Osteoblast (primary cell): ENCODE measurements around the gene PRLR. TPM values are rescaled to one million over a fixed set of nuclear protein-coding genes. Genes with fewer than 3 reads are reported as not detected.

Experiments
- DNase-seq: peaks from one replicate; pipeline ENCODE4 v3.0.0; 2011; ENCODE audit warnings: low spot score, mixed read lengths; ENCODE audit not compliant: insufficient read length; ENCODE audit errors: missing footprints
- H2AFZ ChIP-seq: 2 replicates; pipeline ENCODE4 v1.6.0; 2011; ENCODE audit warnings: mild to moderate bottlenecking, low read length
- H3K27ac ChIP-seq: 2 replicates; pipeline ENCODE4 v1.5.1; 2011; ENCODE audit warnings: mild to moderate bottlenecking, low read depth, low read length, moderate library complexity
- H3K27me3 ChIP-seq: 2 replicates; pipeline ENCODE4 v1.6.0; 2012; ENCODE audit warnings: mild to moderate bottlenecking, control low read depth, inconsistent platforms, low read length, moderate library complexity; ENCODE audit not compliant: insufficient read depth
- H3K36me3 ChIP-seq: 2 replicates; pipeline ENCODE4 v1.5.1; 2011; ENCODE audit warnings: mild to moderate bottlenecking, low read length, control low read depth, moderate library complexity; ENCODE audit not compliant: insufficient read depth
- H3K4me1 ChIP-seq: 2 replicates; pipeline ENCODE4 v1.5.1; 2011; ENCODE audit warnings: mild to moderate bottlenecking, low read length, control low read depth, moderate library complexity; ENCODE audit not compliant: insufficient read depth
- H3K4me2 ChIP-seq: 2 replicates; pipeline ENCODE4 v1.6.0; 2011; ENCODE audit warnings: mild to moderate bottlenecking, low read length; ENCODE audit not compliant: insufficient read depth
- H3K4me3 ChIP-seq: fragments of 200-600 bp; sonication (generic); 3 replicates; pipeline ENCODE4 v1.5.1; 2012; ENCODE audit warnings: mild to moderate bottlenecking, low read length, inconsistent platforms; ENCODE audit not compliant: insufficient read depth
- H3K79me2 ChIP-seq: 2 replicates; pipeline ENCODE4 v1.6.0; 2012; ENCODE audit warnings: mild to moderate bottlenecking, low read length, control low read depth, inconsistent platforms; ENCODE audit not compliant: insufficient read depth
- H3K9me3 ChIP-seq: 2 replicates; pipeline ENCODE4 v1.5.1; 2011; ENCODE audit warnings: low read depth, low read length, control low read depth
- H4K20me1 ChIP-seq: 2 replicates; pipeline ENCODE4 v1.6.0; 2012; ENCODE audit warnings: mild to moderate bottlenecking, low read length, control low read depth; ENCODE audit not compliant: insufficient read depth
- CTCF ChIP-seq: IDR thresholded peaks from 2 replicates; pipeline ENCODE4 v1.5.1; 2011; ENCODE audit warnings: mild to moderate bottlenecking, low read depth, low read length, moderate library complexity; ENCODE audit errors: extremely low read depth
- total RNA-seq: library from RNA; depleted of rRNA; stranded (reverse); fragments of >200 nt; gene quantifications from 2 replicates; pipeline ENCODE4 v1.2.3, GENCODE V29; 2012

PRLR gene
- total RNA-seq, 1 donor: under 0.01 TPM

- no peak overlapping the region for H3K4me2 ChIP-seq
- H3K79me2 ChIP-seq: no peaks in the 10 kb centered on the region
- no peak overlapping the region for H2AFZ ChIP-seq
- H3K36me3 ChIP-seq: no peaks in the 10 kb centered on the region
- no peak for TF ChIP-seq CTCF
- no peaks in the 10 kb centered on the region for H3K9me3 ChIP-seq
- H3K27ac ChIP-seq: no peak overlapping the region
- H3K27me3 ChIP-seq: peaks cover 6% of the 10 kb centered on the region
- no peak overlapping the region for H3K4me3 ChIP-seq
- no peaks in the 10 kb centered on the region for H4K20me1 ChIP-seq
- peaks cover 13% of the 10 kb centered on the region for H3K4me1 ChIP-seq
- DNase-seq: no peak
Measured at GRCh38 chr5:35244171-35244570, 13.9 kb upstream of the PRLR start.

DNA sequence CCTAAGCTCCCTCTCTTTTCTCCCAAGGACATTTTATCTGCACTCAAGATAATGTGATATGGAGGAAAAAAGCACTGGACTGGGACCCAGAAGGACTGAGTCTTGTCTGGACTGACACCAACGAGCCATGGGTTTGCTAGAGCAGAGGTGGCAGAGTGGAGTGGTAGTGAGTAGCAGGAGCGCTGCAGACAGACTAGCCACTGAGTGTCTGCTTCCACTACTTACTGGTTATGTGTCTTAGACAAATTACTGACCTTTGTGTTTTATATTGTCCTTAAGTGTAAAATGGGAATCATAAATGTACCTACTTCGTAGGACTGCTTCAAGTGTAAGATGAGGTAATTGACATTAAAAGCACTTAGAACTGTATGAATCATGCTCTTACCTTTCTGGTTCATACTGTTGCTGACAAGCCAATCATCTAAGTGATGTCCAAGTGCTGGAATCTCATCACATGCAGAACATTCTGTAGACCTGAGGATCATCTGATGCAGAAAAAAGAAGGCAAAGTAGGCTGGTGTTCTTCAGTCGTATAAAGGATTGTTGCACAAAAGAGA lies 12.5 kb upstream of the PRLR start:
- no peaks in the 10 kb centered on the region for H3K9me3 ChIP-seq
- H3K27me3 ChIP-seq: peaks cover 6% of the 10 kb centered on the region
- no peaks in the 10 kb centered on the region for H3K79me2 ChIP-seq
- H3K4me1 ChIP-seq: peaks cover 9% of the 10 kb centered on the region
- H3K36me3 ChIP-seq: no peaks in the 10 kb centered on the region
- no peak overlapping the region for H2AFZ ChIP-seq
- H3K4me3 ChIP-seq: no peak overlapping the region
- no peak overlapping the region for H3K27ac ChIP-seq
- DNase-seq: peak; percentile 41
- no peak overlapping the region for H3K4me2 ChIP-seq
- no peaks in the 10 kb centered on the region for H4K20me1 ChIP-seq
- no peak for TF ChIP-seq CTCF

DNA sequence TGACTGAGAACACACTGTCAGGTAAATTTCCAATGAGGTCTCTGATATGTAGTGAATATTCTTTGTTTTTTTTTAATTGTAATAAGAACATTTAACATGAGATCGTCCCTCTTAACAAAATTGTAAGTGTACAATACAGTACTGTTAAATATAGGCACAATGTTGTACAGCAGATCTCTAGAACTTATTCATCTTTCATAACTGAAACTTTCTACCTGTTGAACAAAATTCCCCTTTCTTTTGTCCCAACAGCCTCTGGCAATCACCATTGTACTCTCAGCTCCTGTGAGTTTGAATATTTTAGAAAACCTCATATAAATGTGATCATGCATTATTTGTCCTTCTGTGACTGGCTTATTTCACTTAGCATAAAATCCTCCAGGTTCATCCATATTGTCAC lies 10.6 kb upstream of the PRLR start:
- Histone ChIP-seq H4K20me1 (no peaks in the 10 kb centered on the region), H3K27me3 (peaks cover 6% of the 10 kb centered on the region), H3K4me3 (no peak overlapping the region), H3K4me2 (no peak overlapping the region), H3K27ac (no peak overlapping the region), H3K79me2 (no peaks in the 10 kb centered on the region), H3K36me3 (no peaks in the 10 kb centered on the region), H2AFZ (no peak overlapping the region), H3K4me1 (no peaks in the 10 kb centered on the region), H3K9me3 (no peaks in the 10 kb centered on the region)
- no peak for TF ChIP-seq CTCF
- DNase-seq: no peak

DNA sequence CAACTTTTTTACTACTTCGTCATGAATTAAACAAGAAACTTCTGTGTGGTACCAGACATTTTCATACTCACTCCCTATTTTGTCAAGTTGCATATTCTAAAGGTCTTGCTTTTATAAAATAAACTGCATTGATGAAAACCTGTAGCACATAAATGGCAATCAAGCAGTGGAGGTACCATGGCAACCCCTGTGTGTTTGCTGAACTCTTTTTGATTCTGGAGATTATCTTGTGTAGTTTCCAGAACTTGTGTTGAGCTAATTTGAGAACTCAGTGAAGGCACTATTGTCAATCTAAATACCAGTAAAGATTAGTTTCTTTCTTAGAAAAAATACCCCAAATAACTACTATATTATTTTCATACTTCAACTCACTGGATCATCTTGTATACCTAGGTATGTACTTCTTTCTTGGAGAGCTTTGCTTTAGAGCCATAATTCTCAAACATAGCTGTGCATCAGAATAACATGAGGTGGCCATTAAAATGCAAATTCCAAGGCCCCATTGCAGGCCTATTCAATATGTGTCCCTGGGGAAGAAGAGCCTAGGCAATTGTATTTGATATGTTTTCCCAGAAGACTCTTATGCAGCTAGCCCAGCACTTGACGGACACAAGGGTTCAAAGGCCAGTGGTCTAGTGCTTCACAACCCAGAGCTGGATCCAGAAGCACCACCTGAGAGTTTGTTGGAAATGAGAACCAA lies 9.8 kb upstream of the PRLR start:
- no peak for TF ChIP-seq CTCF
- Histone ChIP-seq H3K27me3 (peaks cover 6% of the 10 kb centered on the region), H3K9me3 (no peaks in the 10 kb centered on the region), H3K4me1 (no peaks in the 10 kb centered on the region), H2AFZ (no peak overlapping the region), H3K79me2 (no peaks in the 10 kb centered on the region), H3K4me2 (no peak overlapping the region), H3K4me3 (no peak overlapping the region), H3K36me3 (no peaks in the 10 kb centered on the region), H3K27ac (no peak overlapping the region), H4K20me1 (no peaks in the 10 kb centered on the region)
- no peak for DNase-seq
